Fibroblast of villous mesenchyme (primary cell): ENCODE measurements around the gene SFXN2. TPM values are rescaled to one million over a fixed set of nuclear protein-coding genes. Genes with fewer than 3 reads are reported as not detected.
"Not testable (repeated sequence)": the region's sequence is repeated elsewhere in the genome, so short reads cannot be mapped to it uniquely, and the experiment has no call there.

Experiments used
- DNase-seq: peaks from one replicate; pipeline ENCODE4 v3.0.0-alpha.2; 2010; ENCODE audit warnings: low read depth
- H3K4me3 ChIP-seq: 2 replicates; pipeline ENCODE4 v1.5.1; 2011; ENCODE audit warnings: low read depth, mild to moderate bottlenecking, low read length
- CTCF ChIP-seq: IDR thresholded peaks from 2 replicates; pipeline ENCODE4 v1.5.1; 2012; ENCODE audit warnings: low read depth, mild to moderate bottlenecking, low read length; ENCODE audit not compliant: insufficient read depth
- total RNA-seq: library from RNA; depleted of rRNA; stranded (reverse); fragments of >200 nt; gene quantifications from 2 replicates; pipeline ENCODE4 v1.2.3, GENCODE V29; 2012

Gene SFXN2
- total RNA-seq, 1 donor = 3.5 TPM

DNA sequence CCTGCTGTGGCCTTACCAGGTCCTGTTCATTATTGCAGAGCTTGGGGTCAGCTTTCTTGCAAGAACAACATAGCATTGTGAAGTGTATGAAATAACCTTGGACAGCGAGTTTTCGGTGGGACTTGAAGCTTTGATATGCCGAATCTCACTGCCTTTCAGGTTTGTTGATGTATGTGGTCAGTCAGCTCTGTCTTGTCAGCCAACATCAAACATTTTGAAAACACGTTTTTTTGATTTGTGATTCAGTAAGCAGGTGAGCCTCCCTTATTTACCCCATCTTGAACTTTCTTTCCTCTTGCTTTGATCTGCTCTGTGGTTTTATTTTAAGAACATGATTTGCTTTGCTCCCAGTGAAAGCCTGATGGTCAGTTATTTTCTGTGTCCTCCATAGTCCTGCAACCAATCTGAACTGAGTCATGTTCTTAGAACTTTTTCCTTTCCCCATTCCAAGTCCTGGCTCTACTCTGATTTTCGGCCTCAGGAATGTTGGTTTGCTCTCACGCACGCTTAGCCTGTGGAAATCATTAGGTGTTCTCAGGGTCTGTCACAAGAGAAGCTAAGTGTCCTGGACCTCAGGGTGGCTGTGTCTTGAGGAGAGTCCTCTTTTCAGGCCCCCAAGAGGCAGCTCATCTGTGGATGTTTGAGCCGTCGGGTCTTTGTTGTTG is 38.0 kb downstream of the SFXN2 start:
- no peak for TF ChIP-seq CTCF
- no peak overlapping the region for H3K4me3 ChIP-seq
- DNase-seq = peak; percentile 84

DNA sequence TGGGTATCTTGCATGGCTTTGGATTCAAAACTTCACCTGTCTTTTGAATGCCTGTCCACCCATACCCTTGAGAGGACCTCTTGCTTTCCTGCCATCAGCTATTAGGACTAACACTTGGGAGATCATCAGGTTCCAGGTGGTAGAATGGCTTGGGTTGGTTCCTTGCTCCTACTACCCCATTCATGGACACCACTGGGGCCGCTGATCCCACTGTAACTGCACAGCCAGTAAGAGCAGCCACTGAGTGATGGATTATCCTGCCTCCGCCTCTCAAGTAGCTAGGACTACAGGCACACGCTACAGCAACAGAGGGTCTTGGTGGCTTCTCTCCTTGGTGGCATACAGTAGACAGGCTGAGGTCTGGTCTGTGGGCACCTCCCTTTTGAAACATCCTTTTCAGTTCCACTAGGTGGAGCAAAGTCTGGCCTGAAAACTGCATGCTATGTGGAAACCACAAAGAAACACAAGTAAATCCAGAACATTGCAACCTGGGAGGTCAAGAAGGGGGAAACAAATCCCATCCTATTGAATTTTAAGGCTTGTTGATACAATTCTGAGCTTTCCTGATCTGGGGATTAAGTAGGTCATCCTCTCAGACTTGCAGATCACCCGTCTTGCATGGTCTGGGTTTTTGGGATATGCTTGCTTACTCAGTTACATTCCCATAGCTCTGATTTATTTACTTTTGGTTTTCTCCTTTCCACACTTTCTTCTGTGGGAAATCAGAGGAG is 38.7 kb downstream of the SFXN2 start:
- no peak overlapping the region for H3K4me3 ChIP-seq
- TF ChIP-seq CTCF = peak; percentile 80
- peak; percentile 99 for DNase-seq

DNA sequence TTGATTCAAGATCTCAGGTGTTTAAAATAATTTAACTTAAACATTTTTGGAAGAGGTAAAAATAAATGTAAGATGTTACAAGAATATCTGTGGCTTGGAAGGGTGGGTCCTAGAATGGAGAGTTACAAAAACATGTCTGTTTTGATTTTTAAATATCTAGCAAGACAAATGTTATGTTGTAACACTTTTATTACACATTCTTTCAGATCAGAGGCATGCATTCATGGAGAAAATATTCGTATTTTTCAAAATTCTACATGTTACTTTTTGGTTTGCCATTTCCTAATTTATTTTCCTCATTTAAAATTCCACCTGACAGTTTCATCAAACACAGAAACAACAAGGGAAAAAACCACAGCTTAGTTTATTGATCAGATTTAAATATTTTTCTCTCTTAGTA is 39.3 kb downstream of the SFXN2 start:
- DNase-seq = no peak
- TF ChIP-seq CTCF = no peak
- H3K4me3 ChIP-seq = no peak overlapping the region

DNA sequence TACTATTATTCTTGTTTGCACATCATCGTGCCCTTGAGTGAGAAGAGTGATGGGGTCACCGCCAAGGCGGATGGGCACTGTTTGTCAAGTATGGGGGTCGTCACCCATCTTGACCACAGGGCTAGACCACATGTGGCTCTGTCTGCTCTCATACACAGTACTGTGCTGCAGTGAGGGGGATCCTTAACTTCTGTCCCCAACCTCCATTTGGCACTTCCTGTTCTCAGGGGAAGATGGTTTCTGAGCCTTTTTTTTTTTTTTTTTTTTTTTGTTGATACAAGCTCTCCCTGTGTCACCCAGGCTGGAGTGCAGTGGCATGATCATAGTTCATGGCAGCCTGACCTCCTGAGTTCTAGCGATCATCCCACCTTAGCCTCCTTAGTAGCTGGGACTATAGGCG is 42.9 kb downstream of the SFXN2 start:
- no peak overlapping the region for H3K4me3 ChIP-seq
- no peak for TF ChIP-seq CTCF
- DNase-seq = no peak

- DNase-seq = no peak
- no peak for TF ChIP-seq CTCF
- H3K4me3 ChIP-seq = peak overlapping the region; percentile 23
Measured at GRCh38 chr10:102758240-102758932, 44.0 kb downstream of the SFXN2 start.

- H3K4me3 ChIP-seq, DNase-seq: not testable (repeated sequence)
Measured at GRCh38 chr10:102758933-102759262, 44.5 kb downstream of the SFXN2 start.

- TF ChIP-seq CTCF = no peak
- no peak overlapping the region for H3K4me3 ChIP-seq
- no peak for DNase-seq
Measured at GRCh38 chr10:102759497-102760210, 45.2 kb downstream of the SFXN2 start.
